Activated naive CD4-positive, alpha-beta T cell treated with Interleukin-2 at 50 U/mL for 16 hours (primary cell): ENCODE measurements around the gene PLA2G15.

Experiments used
- DNase-seq: peaks from one replicate; pipeline ENCODE4 v3.0.0-alpha.2; 2020

PLA2G15 gene

DNA sequence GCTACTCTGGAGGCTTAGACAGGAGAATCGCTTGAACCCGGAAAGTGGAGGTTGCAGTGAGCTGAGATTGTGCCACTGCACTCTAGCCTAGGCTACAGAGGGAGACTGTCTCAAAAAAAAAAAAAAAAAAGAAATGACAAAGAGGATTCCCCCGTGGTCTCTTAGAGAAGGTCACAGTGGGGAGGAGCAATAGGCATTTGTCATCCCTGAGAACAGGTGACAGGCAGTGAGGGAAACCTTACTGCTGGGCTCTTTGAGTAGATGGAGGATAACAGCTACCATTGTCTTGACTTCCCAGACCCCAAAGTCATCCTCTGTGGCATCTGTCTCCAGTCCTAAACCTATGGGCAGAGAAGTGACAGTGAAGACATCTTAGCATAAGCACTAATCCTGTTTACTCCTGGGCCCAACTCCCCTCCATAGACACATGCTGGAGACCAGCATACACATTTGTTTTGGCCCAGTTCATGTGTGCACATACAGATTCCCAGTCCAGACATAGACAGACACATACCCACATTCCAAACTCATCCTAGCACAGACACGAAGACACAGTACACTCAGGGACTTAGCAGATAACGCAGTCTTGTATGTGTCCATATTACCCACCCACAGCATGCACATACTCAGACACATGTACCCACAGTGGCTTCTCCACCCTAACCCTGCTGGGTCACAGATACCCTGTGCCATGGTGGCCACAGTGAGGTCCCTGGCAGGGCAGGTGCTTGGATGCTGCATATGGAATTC lies 11.9 kb upstream of the PLA2G15 start:
- no peak for DNase-seq

DNA sequence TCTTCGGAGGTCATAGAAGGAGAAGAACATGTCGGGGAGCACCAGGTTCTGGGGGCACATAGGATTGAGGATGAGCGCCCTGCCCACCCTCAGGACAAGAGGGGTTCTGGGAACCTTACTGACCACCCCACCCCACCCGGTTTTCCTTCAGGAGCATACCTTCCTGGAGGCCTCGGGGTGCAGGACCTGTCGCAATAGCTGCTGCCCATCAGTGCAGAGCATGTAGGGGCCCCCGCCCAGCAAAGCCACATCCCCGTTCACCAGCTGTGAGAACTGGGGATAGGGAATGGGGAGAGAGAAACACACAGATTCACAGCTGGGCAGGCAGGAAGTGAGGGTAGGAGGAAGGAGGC lies 11.4 kb upstream of the PLA2G15 start:
- DNase-seq, result no peak

DNA sequence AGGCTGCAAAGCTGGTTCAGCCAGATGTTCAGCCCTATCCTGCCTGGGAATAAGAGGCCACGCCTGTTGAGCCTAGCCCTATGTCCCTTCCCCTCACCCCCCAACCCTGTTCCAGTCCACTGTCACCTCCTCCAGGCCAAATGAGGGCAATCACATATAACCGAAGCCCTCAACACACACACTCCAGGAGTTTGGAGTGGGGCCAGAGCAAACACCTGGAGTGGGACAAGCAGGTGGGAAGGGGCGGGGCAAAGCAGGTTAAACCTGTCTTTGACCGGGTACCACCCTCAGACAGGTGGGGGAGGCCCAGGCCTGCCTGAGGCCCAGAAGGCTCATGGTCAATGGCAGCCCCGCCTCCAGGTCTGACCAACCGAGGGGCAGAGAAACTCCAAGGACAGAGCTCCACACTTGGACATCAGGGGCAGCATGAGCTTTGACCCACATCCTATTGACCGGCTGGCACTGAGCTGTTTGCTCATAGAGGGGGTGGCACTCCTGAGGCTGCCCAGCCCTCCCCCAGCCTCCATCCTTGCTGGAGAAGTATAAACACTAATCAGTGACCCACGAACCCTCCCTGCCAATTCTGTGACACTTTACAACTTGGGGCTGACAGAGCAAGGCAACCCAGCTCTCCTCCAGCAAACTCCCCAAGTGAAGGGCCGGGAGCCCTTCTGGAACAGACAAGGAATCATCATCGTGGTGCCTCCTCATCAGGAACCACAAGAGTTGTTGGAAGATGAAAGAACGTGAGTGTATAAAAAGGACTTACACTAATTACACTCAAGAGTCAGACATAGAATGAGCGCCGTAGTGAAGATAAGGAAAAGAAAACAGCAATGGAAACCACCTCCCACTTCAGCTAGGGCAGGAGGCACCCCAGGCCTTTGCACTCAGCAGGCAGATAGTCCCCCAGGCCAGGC lies 10.7 kb upstream of the PLA2G15 start:
- no peak for DNase-seq

DNA sequence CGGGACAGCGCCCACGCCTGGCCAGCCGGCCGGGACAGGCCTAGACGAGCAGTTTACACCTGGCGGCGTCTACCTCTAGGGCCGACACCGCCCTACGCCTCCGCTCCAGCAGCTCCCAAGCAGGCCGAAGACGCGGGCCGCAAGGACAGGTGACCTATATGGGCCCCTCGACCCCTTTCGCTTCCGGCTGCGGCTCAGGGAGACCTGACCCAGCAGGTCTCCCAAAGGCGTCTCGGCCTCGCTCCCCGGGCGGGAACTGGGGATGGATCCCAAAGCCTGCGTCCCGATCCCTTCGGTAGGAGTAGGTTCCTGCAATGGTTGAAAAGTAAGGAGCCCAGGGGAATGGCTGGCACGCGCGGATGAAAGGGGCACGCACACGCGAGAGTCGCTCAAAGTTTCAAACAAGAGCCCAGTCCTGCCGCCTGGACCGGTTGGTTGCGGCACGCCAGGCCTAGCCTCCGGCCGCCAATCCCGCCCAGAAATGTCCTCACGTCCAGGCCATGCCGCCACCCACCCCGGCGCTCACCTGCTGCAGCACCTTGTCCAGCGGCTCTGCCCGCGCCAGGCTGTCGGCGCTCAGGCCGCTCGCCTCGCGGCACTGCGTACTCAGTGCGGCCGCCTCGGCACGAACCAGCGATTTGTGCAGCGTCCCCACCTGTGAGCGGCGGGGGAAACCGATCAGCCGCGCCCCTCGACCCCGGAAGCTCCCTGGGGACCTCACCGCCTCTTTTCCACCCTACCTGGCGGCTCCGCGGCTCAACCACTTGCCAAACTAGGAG lies 9.9 kb upstream of the PLA2G15 start:
- DNase-seq, result no peak

DNA sequence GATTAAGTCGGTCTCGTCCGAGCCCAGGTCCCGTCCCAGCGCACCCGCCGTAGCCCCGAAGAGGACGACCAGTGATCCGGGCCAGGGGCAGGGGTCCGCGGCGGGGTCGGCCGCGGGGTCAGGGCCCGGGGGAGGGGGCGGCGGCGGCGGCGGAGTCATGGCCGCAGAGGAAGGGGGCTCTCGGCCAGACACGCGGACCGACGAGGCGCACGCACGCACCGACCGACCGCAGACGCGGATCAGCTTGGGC lies 9.4 kb upstream of the PLA2G15 start, which contains the start of gene ESRP2:
TSS of gene ESRP2 (minus strand) at position 241 of the 250 bp plus-strand sequence. CDS start at position 159, 82 bp downstream.
- DNase-seq, result no peak

DNA sequence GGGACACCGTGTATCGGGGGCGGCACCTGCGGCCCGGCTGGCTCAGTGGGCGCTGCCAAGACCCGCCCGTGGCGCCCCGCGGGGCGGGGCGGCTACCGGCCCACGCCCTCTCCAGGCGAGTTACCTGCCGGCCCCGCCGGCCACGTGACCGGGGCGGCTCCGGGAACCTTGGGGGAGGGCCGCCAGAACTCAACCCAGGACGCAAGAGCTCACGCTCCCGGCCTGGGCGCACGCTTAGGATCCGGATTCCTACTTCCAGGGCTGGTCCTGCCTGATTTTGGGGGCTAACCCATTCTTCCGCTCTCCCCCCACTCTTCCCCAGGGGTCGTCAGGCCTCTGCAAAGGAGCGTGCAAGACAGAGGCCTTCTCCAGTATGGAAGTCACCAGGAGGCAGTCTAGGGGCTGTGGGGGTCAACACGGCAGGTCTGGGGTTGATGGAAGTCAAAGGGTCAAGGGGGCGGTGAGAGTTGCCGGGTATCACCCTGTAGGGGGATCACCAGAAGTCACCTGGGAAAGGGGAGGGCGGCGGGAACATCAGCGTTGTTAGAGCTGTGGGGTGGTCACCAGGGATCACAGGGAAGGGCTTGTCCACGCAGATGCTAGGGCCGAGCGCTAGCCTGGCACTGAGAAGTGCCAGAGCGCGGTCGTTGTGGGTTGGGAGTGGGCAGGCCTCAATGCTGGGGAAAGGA lies 8.9 kb upstream of the PLA2G15 start:
- peak; percentile 40 for DNase-seq

DNA sequence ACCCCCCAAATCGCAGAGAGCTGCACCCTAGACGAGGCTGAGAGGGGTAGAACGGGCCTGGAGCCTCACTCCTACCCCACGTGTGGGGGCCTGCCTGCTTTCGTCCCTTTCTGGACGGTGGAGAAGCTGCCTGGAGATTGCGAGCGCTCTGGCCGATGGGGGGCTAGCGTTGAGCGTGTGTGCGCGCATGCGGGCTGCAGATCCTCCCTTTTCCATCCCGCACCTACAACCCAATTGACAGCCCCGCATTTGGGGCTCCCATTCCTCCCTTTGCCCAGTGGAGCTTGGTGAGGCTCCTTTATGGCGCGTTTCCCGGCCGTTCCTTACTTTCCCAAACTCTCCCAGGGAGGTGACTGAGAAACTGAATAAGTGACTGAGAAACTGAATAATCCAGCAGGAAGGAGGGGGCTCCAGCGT lies 8.3 kb upstream of the PLA2G15 start:
- no peak for DNase-seq

DNA sequence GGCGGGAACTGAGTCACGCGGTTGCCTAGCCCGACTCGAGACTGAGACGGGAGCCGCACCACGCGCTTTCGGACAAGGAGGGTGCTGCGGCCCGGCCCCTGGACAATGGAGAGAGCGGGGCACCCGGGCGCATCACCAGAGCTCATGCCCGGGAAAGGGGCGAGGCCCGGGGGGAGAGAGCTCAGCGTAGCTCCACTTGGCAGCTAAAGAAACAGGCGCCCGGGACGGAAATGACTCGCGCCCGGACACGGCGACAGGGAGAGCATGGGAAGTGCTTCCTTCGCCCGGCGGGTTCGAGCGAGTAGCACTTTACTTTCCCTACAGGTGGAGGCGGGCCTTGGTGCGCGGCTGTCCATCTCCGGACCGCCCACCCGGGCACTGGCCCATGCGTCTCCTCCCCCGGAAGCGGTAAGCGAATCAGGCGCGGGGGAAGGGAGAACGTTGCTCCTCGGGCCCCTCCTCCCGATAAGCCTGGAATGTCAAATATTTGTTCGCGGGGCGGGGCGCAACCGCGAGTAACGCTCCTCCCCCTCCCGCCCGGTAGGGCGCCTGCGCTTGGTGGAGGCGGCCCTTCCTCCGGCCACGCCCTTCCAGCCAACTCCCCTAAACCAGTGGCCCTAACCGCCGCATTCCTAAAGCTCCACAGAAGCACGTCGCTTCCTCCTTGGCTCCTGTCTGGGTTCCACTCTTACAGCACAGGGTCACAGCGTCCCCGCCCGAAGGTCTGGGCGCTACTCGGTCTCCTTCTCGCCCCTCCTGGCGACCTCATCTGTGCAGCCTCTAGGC lies 7.7 kb upstream of the PLA2G15 start:
- peak; percentile 91 for DNase-seq

DNA sequence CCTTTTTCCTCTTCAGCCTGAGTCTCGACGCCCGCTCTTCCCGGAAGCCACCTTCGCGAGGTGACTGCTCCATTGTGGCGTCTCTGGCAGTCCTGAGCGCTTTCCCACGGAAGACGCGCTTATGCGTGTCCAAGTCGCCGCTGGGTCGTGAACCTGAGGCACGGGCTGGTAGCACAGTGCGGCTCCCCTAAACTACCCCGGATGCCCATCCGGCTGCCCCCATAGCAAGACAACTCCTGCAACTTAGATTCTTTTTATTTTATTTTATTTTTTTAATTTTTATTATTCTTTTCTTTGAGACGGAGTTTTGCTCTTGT lies 7.2 kb upstream of the PLA2G15 start:
- DNase-seq, result no peak

DNA sequence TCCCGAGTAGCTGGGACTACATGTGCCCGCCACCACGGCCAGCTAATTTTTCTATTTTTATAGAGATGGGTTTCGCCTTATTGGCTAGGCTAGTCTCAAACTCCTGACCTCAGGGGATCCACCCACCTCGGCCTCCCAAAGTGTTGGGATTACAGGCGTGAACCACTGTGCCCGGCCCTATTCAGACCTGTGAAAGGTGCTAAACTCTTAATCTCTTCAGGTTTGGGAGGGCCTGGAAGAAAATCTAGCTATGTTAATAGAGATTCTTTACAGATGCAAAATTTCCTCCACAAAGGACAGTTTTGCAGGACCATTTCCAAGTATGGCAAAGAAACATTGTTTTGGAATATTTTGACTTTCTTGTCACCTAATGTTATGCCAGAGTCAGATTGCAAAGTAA lies 3.1 kb upstream of the PLA2G15 start:
- DNase-seq, result no peak

DNA sequence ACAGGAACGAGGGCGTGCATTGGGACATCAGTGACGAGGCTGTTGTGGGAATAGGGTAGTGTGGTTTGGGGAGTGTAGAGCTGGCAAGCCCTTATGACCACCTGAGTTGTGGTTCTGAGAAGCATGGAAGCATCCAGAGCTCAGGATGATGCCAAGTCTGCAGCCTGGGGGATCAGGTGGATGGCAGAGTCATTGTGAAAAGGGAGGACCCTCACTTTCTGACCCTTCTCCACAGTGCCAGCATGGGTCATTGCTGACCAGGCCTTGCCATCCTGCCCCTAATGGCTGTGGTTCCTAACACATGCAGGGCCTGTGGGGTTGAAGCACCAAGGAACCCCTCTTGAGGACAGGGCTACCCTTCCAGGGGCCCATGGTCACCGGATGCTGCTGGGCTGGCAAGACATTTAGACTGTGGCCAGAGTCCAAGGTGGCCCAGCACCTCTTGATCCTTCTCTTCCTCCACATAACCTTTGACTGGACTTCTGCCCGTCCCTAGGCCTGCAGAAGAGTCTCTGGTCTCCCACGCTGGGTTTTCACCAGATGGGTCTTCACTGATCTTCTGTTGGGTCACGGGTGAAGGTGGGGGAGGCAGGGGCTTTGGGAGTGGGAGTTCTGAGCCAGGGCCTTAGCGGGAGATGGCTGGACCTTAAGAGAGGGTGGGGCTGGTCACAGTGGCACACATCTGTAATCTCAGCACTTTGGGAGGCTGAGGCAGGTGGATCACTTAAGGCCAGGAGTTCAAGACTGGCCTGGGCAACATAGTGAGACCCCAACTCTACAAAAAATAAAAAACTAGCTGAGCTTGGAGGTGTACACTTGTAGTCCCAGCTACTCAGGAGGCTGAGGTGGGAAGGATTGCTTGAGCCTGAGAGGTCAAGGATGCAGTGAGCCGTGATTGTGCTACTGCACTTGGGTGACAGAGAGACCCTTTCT lies 2.0 kb upstream of the PLA2G15 start:
- DNase-seq, result no peak

DNA sequence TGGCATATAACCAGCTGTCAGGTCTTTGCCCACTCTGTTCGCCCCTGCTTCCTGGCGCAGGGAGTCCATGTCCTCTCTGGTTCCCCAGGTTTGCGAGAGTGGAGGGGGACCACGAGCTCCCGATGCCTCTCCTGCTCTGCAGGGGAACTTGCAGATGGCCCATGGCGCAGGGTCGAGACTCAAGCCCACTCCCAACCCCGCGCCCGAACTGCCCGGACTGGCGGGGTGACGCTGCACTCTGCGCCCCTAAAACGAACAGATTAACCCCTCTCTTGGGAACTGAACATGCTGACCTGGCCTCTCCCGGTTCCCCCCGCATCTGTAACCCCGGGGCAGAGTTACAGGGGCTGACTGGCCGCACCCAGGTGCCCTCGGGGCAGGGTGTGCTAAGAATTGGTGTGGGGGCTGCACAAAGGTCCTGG lies 681 bp upstream of the PLA2G15 start:
- no peak for DNase-seq

DNA sequence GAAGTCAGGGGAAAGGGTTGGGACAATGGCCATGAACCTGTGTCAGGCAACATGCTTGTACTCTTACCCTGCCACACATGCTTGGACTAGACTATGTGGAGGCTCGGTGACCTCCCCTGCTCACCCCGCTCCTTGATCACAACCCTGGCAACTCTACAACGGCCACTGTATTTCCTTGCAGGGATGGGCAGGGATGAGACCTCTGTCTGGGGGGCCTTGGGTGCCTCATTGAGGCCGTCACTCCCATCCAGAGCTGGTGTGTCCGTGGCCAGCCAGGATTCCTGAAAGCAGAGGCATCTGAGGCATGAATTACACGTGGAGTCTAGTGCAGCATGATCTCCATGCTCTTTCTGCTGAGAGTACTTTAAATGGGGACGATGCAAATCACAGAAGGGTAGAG lies 948 bp downstream of the PLA2G15 start:
- no peak for DNase-seq

DNA sequence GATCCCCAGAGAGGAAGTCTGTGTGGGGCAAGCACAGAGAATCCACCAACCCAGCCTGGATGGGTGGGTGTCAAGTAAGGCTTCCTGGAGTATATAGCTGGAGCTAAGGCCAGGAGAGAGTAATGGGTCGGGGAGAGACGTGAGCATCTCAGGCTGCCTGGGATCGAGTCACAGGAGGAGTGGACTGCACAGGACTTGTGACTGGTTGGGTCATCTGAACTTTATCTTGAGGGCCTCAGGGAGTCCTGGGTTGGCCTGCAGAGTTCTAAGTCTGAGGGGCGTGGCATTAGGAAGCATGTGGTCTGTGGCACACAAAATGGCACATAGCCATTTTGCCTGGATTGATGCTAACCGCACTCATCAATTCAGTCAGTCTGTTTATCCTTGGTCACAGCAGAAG lies 1.5 kb downstream of the PLA2G15 start:
- no peak for DNase-seq

DNA sequence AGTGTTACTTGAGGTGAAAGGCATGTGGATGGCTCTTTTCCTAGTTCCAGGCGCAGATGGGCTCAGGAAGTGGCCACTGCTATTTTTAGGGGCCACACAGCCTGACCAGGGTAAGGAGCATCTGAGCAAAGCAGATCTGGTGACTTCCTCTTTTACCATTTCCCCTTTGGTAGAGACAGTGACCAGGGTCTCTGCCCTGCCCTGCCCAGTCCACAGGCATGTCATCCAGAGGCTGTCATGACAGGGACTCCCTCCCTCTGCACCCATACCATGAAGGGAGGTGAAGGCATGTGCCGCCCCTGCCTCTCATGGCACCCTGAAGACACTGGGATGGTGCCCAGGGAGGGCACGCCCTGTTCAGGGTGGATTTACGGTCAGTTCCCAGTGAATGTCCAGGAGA lies 2.2 kb downstream of the PLA2G15 start:
- no peak for DNase-seq

DNA sequence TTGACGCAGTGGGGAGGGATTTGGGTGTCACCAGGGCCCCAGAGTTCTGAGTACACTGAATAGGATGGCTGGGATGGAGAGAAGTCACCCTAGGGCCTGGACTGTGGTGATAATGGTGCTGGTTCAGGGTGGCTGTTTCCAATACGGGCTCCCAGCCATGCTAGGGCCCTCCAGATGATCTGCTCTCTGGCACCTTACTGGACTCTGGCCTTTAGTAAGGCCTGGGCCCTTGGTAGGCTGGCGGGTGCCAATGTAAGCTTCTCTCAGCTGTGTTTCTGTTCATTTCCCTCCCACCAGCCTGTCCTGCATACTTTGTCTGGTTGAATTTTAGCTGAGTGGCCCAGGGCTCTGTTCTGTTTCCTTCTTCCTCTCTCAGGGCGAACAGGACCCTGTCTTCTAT lies 2.8 kb downstream of the PLA2G15 start:
- no peak for DNase-seq

DNA sequence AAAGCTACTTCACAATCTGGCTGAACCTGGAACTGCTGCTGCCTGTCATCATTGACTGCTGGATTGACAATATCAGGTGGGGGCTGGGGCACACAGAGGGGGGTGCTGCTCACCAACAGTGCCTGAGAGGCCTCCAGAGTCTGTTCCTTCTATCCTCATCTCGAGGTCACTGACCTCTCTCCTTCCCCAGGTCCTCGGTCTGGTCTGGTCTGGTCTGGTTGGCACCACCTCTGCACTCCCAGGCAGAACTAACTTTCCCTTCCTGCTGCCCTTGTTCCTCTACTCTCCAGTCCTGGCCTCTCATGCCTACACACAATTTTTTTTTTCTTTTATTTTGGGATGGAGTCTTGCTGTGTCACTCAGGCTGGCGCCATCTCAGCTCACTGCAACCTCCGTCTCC lies 4.2 kb downstream of the PLA2G15 start:
- no peak for DNase-seq

DNA sequence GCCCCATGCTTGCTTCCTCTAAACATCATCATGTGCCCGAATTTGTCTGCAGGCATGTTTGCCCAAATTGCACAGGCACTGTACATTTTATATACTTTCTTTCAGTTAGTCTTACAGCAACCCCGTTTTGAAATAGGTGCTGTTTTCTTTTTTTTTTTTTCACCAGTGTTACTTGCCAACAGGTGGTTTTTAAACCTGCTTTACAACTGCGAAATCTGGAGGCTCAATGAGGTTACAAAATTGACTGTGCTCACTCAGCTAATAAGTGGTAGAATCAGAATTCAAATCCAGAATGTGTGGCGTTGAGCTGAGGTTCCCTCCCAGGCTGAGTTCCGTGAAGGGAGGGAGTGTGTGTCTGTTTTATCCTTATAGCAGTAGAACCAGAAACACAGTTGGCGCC lies 5.8 kb downstream of the PLA2G15 start:
- no peak for DNase-seq

DNA sequence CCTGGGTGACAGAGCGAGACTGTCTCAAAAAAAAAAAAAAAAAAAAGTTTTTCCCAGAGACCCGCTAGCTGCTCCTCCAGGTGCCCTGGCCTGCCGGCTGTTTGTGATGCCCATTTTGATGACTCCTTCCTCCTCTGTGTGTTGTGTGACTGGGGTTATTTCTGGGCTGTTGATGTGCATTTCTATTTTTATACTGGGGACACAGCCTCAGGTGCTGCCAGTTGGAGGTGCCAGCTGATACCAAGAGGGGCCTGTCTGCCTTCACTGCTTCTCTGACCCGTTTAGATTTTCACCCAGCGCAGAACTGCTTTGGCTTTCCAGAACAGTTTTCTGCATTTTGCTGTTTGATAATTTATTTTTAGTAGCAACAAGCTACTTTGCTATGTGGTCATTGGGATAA lies 6.7 kb downstream of the PLA2G15 start:
- DNase-seq, result no peak

DNA sequence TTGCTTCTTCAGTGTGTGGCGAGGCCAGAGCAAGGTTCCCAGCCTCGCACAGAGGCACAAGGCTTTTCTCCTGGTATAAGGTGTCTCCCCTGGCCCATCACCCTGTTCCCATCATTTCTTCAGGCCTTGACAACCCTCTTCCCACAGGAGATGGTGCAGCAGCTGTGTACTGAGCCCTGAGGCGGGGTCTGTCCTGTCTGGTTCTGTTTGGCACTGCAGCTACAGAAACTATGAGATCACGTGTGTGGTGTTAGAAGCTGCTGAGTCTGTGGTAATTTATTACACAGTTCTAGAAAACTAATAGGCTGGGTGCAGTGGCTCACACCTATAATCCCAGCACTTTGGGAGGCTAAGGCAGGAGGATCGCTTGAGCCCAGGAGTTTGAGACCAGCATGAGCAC lies 7.2 kb downstream of the PLA2G15 start:
- no peak for DNase-seq

DNA sequence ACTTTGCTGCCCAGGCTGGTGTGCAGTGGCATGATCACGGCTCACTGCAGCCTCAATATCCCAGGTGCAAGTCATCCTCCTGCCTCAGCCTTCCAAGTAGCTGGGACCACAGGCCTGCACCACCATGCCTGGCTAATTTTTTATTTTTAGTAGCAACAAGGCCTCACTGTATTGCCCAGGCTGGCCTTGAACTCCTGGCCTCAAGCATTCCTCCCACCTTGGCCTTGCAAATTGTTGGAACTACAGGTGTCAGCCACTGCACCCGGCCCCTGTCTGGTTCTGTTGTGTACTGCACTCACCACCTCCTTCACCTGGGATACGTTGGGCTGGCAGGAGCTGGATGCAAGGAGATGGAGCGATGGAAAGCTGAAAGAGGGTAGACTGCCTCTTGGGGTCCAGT lies 8.5 kb downstream of the PLA2G15 start:
- no peak for DNase-seq
